Measurements from ENCODE around the gene EYS. TPM values are rescaled to one million over a fixed set of nuclear protein-coding genes. Genes with fewer than 3 reads are reported as not detected.

The EYS gene
- total RNA-seq, 1 experiment from 2014 or later, result 0.99 TPM

GRCh38 chr6:63675138-63675537, 2031.9 kb downstream of the EYS start:
- no peak for DNase-seq (ENCODE audit: low read depth)

- DNase-seq (ENCODE audit: low read depth), result no peak
Observed at GRCh38 chr6:63674635-63675034, 2032.4 kb downstream of the EYS start.

GRCh38 chr6:63673692-63674091, 2033.3 kb downstream of the EYS start:
- no peak for DNase-seq (ENCODE audit: low read depth)

- no peak for DNase-seq (ENCODE audit: low read depth)
Observed at GRCh38 chr6:63672582-63673129, 2034.4 kb downstream of the EYS start.

GRCh38 chr6:63671098-63671754, 2035.8 kb downstream of the EYS start:
- no peak for DNase-seq (ENCODE audit: low read depth)
